ENCODE results near the gene ANO8.

Gene ANO8

DNA sequence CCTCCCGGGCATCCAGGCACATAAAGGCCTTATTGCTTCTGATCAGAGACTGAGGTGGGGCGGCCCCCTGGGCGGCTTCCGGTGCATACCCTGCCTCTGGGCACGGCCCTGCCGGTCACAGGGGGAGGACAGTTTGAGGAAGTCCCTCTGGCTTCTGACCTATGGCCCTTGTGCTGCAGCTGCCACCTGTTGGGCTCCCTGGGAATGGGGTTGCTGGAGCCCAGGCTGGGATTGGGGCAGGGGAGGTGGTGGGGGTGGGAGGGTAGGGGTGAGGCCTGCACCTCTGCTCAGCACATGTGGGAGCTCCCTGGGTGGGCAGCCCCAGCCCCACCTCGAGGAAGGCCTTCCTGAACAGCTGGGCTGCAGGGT, 10.7 kb downstream of the ANO8 start:
- peaks cover 1% of the 10 kb centered on the region for H3K36me3 ChIP-seq (ENCODE audit: control insufficient read depth, insufficient read depth, low read length)
- no peak overlapping the region for H2BK5ac ChIP-seq (ENCODE audit: low read length)
- H3K4me2 ChIP-seq (ENCODE audit: low read length), result no peak overlapping the region
- no peak overlapping the region for H3K18ac ChIP-seq (ENCODE audit: low read length)
- no peak overlapping the region for H3K56ac ChIP-seq (ENCODE audit: low read length)
- H4K8ac ChIP-seq (ENCODE audit: low read depth, low read length), result no peak overlapping the region
- no peaks in the 10 kb centered on the region for H3K4me1 ChIP-seq (ENCODE audit: control insufficient read depth, low read depth, low read length)
- no peaks in the 10 kb centered on the region for H3K79me2 ChIP-seq (ENCODE audit: control insufficient read depth, insufficient read depth, low read length)
- no CpG with 5 or more reads among the region's 7 CpGs for WGBS (ENCODE audit: extremely low coverage, insufficient coverage, low lambda C conversion rate)
- no peak overlapping the region for H2BK120ac ChIP-seq (ENCODE audit: low read depth, low read length)
- H3K4me3 ChIP-seq (ENCODE audit: low read length), result no peak overlapping the region
- H3K23ac ChIP-seq (ENCODE audit: low read length), result no peak overlapping the region
- no peak for DNase-seq
- H3K27ac ChIP-seq (ENCODE audit: low read depth, low read length), result no peak overlapping the region
- H3K79me1 ChIP-seq (ENCODE audit: low read length), result no peaks in the 10 kb centered on the region
- no peaks in the 10 kb centered on the region for H3K27me3 ChIP-seq (ENCODE audit: insufficient read depth, low read length, poor library complexity)
- no peak overlapping the region for H4K5ac ChIP-seq (ENCODE audit: low read length)
- H3K9ac ChIP-seq (ENCODE audit: low read length), result no peak overlapping the region
- no peak overlapping the region for H3K4ac ChIP-seq (ENCODE audit: low read depth, low read length)
- no peak overlapping the region for H2AK5ac ChIP-seq (ENCODE audit: low read length)
- H2BK15ac ChIP-seq (replicated peaks; ENCODE audit: low read depth), result no peak overlapping the region

DNA sequence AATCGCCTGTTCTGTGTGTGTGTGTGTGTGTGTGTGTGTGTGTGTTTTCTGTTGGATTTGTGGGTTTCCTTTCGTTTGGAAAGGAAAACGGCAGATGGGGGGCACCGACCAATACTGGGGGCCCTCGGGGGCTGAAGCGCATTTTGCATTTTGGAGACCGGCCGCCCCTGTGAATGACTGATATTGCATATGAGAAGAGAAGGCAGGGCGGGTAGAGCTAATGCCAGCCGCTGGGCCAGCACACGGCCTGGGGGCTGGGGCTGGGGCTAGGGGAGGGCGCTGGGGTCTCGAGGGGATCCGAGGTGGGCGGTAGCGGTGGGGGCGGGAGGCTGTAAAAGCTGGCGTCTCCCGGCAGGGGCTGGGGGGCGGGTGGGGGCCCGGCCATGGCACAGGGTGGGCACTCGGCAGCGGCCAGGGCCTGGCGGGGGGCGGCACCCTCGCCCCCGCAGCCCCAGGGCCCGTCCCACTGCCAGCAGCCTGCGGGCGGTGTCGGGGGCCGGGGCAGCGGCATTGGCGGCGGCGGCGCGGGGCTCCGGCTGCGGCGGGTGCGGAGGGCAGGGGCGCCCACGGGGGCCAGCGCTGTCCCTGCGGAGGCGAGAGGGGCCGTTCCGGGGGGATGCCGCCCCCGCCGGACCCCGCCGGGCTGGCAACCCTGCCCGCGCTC, 11.2 kb downstream of the ANO8 start:
- Histone ChIP-seq H3K4me2 (ENCODE audit: low read length) (no peak overlapping the region), H3K9ac (ENCODE audit: low read length) (no peak overlapping the region), H3K79me1 (ENCODE audit: low read length) (no peaks in the 10 kb centered on the region), H3K18ac (ENCODE audit: low read length) (no peak overlapping the region), H2BK120ac (ENCODE audit: low read depth, low read length) (no peak overlapping the region), H3K4me3 (ENCODE audit: low read length) (no peak overlapping the region), H2BK5ac (ENCODE audit: low read length) (no peak overlapping the region), H4K5ac (ENCODE audit: low read length) (no peak overlapping the region), H3K79me2 (ENCODE audit: control insufficient read depth, insufficient read depth, low read length) (no peaks in the 10 kb centered on the region), H3K4me1 (ENCODE audit: control insufficient read depth, low read depth, low read length) (no peaks in the 10 kb centered on the region), H3K56ac (ENCODE audit: low read length) (no peak overlapping the region), H3K4ac (ENCODE audit: low read depth, low read length) (no peak overlapping the region), H2AK5ac (ENCODE audit: low read length) (no peak overlapping the region), H2BK15ac (replicated peaks; ENCODE audit: low read depth) (no peak overlapping the region), H3K27me3 (ENCODE audit: insufficient read depth, low read length, poor library complexity) (no peaks in the 10 kb centered on the region), H3K27ac (ENCODE audit: low read depth, low read length) (no peak overlapping the region), H3K36me3 (ENCODE audit: control insufficient read depth, insufficient read depth, low read length) (peaks cover 1% of the 10 kb centered on the region), H3K23ac (ENCODE audit: low read length) (no peak overlapping the region), H4K8ac (ENCODE audit: low read depth, low read length) (no peak overlapping the region)
- WGBS (ENCODE audit: extremely low coverage, insufficient coverage, low lambda C conversion rate), result no CpG with 5 or more reads among the region's 56 CpGs
- no peak for DNase-seq

DNA sequence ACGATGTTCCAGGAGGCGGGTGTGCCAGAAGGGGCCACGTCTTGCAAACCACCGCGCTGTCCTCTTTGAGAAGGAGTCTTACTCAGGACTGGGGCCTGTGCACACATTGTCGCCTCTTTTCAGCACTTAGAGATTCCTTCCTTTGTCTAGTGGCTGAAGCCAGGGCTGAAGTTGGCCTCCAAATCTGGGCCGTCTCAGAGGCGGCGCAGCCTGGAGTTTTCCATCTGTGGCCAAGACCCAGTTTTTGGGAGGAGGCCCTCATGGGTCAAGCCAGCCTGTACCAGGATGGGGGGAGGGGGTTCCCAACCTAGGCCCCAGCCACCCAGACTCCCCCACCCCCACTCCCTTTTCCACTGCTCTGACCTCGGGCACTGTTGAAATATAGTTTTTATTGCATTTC, 11.8 kb downstream of the ANO8 start:
- no peak overlapping the region for H3K4ac ChIP-seq (ENCODE audit: low read depth, low read length)
- no peak overlapping the region for H3K4me2 ChIP-seq (ENCODE audit: low read length)
- no peak overlapping the region for H3K23ac ChIP-seq (ENCODE audit: low read length)
- no peak overlapping the region for H2BK5ac ChIP-seq (ENCODE audit: low read length)
- H3K18ac ChIP-seq (ENCODE audit: low read length), result no peak overlapping the region
- H2AK5ac ChIP-seq (ENCODE audit: low read length), result no peak overlapping the region
- H3K56ac ChIP-seq (ENCODE audit: low read length), result no peak overlapping the region
- H4K5ac ChIP-seq (ENCODE audit: low read length), result no peak overlapping the region
- no CpG with 5 or more reads among the region's 10 CpGs for WGBS (ENCODE audit: extremely low coverage, insufficient coverage, low lambda C conversion rate)
- no peak overlapping the region for H4K8ac ChIP-seq (ENCODE audit: low read depth, low read length)
- no peak overlapping the region for H3K9ac ChIP-seq (ENCODE audit: low read length)
- H3K27me3 ChIP-seq (ENCODE audit: insufficient read depth, low read length, poor library complexity), result no peaks in the 10 kb centered on the region
- no peak overlapping the region for H3K27ac ChIP-seq (ENCODE audit: low read depth, low read length)
- H3K79me1 ChIP-seq (ENCODE audit: low read length), result no peaks in the 10 kb centered on the region
- no peak for DNase-seq
- peaks cover 1% of the 10 kb centered on the region for H3K36me3 ChIP-seq (ENCODE audit: control insufficient read depth, insufficient read depth, low read length)
- H3K4me3 ChIP-seq (ENCODE audit: low read length), result no peak overlapping the region
- no peak overlapping the region for H2BK15ac ChIP-seq (replicated peaks; ENCODE audit: low read depth)
- H2BK120ac ChIP-seq (ENCODE audit: low read depth, low read length), result no peak overlapping the region
- H3K79me2 ChIP-seq (ENCODE audit: control insufficient read depth, insufficient read depth, low read length), result no peaks in the 10 kb centered on the region
- H3K4me1 ChIP-seq (ENCODE audit: control insufficient read depth, low read depth, low read length), result no peaks in the 10 kb centered on the region

DNA sequence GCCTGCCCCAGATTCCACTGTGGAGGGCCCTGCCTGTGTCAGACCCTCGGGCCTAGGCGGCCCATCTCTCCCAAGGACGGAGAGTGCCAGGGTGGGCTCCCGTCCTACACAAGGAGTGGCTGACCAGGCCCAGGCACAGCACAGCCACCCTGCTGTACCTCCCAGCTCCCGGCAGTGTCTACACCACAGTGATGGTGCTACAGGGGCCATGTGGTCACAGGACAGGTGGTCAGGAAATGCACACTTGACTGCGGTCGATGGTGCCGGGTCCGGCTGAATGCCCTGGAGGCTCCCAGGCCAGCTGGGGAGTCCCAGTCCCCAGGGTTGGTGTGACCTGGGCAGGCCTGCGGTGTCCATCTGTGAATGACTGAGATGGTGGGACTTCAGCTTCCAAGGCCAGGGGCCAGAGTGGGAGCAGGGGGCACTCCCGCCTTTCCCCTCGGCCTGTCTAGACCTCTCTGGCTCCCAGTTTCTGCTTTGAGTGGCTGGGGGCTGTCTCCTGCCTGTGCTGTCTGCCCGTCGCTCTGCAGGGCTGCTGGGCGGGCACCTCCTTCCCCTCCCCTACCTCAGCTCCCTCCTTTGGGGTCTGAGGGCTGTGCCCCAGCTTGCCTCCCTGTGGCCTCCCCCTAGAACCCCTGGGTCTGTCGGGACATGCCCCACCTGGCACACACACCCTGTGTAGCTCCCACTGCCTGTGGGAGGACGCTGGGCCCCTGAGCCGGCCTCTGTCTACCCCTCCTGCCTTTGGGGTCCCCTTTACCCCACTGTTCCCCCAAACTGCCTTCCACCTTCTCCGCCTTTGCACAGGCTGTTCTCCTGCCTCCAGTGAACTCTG, 12.8 kb downstream of the ANO8 start:
- no peaks in the 10 kb centered on the region for H3K27me3 ChIP-seq (ENCODE audit: insufficient read depth, low read length, poor library complexity)
- H2AK5ac ChIP-seq (ENCODE audit: low read length), result no peak overlapping the region
- no peak overlapping the region for H2BK15ac ChIP-seq (replicated peaks; ENCODE audit: low read depth)
- no peak overlapping the region for H3K23ac ChIP-seq (ENCODE audit: low read length)
- no peak overlapping the region for H3K18ac ChIP-seq (ENCODE audit: low read length)
- H3K4me1 ChIP-seq (ENCODE audit: control insufficient read depth, low read depth, low read length), result no peaks in the 10 kb centered on the region
- no peak overlapping the region for H3K4me2 ChIP-seq (ENCODE audit: low read length)
- H3K27ac ChIP-seq (ENCODE audit: low read depth, low read length), result no peak overlapping the region
- WGBS (ENCODE audit: extremely low coverage, insufficient coverage, low lambda C conversion rate), result no CpG with 5 or more reads among the region's 19 CpGs
- no peak overlapping the region for H3K56ac ChIP-seq (ENCODE audit: low read length)
- H3K4me3 ChIP-seq (ENCODE audit: low read length), result no peak overlapping the region
- H4K8ac ChIP-seq (ENCODE audit: low read depth, low read length), result no peak overlapping the region
- no peak overlapping the region for H4K5ac ChIP-seq (ENCODE audit: low read length)
- H3K79me1 ChIP-seq (ENCODE audit: low read length), result no peaks in the 10 kb centered on the region
- H2BK5ac ChIP-seq (ENCODE audit: low read length), result no peak overlapping the region
- no peak for DNase-seq
- H2BK120ac ChIP-seq (ENCODE audit: low read depth, low read length), result no peak overlapping the region
- no peak overlapping the region for H3K9ac ChIP-seq (ENCODE audit: low read length)
- H3K79me2 ChIP-seq (ENCODE audit: control insufficient read depth, insufficient read depth, low read length), result no peaks in the 10 kb centered on the region
- no peak overlapping the region for H3K4ac ChIP-seq (ENCODE audit: low read depth, low read length)
- H3K36me3 ChIP-seq (ENCODE audit: control insufficient read depth, insufficient read depth, low read length), result peaks cover 1% of the 10 kb centered on the region

DNA sequence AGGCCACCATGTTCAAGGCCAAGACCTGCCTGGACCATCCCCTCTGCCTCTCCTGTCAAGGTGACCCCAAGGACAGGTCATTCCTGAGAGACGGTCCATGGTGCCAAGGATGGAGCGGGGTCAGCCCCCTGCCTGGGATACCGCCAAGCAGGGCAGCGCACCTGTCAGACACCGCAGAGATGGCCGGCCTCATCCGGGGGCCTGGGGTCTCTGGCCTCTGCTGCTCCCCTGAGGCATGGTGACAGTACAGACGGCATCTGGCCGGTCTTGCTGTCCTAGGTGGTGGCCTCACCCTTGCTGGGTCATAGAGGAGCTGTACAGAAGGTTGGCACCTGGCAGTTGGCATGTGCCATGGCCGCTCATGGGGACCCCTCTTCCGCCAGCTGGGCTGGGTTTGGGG, 14.2 kb downstream of the ANO8 start:
- no peak for DNase-seq
- no CpG with 5 or more reads among the region's 11 CpGs for WGBS (ENCODE audit: extremely low coverage, insufficient coverage, low lambda C conversion rate)
- H3K18ac ChIP-seq (ENCODE audit: low read length), result no peak overlapping the region
- H2BK15ac ChIP-seq (replicated peaks; ENCODE audit: low read depth), result no peak overlapping the region
- H3K4me2 ChIP-seq (ENCODE audit: low read length), result no peak overlapping the region
- H3K27ac ChIP-seq (ENCODE audit: low read depth, low read length), result no peak overlapping the region
- H2BK5ac ChIP-seq (ENCODE audit: low read length), result no peak overlapping the region
- no peaks in the 10 kb centered on the region for H3K27me3 ChIP-seq (ENCODE audit: insufficient read depth, low read length, poor library complexity)
- H3K56ac ChIP-seq (ENCODE audit: low read length), result no peak overlapping the region
- H3K79me1 ChIP-seq (ENCODE audit: low read length), result no peaks in the 10 kb centered on the region
- no peak overlapping the region for H3K4me3 ChIP-seq (ENCODE audit: low read length)
- H3K4me1 ChIP-seq (ENCODE audit: control insufficient read depth, low read depth, low read length), result no peaks in the 10 kb centered on the region
- H4K8ac ChIP-seq (ENCODE audit: low read depth, low read length), result no peak overlapping the region
- H3K9ac ChIP-seq (ENCODE audit: low read length), result no peak overlapping the region
- H3K36me3 ChIP-seq (ENCODE audit: control insufficient read depth, insufficient read depth, low read length), result peaks cover 4% of the 10 kb centered on the region
- H3K4ac ChIP-seq (ENCODE audit: low read depth, low read length), result no peak overlapping the region
- H2BK120ac ChIP-seq (ENCODE audit: low read depth, low read length), result no peak overlapping the region
- no peak overlapping the region for H3K23ac ChIP-seq (ENCODE audit: low read length)
- H2AK5ac ChIP-seq (ENCODE audit: low read length), result no peak overlapping the region
- no peaks in the 10 kb centered on the region for H3K79me2 ChIP-seq (ENCODE audit: control insufficient read depth, insufficient read depth, low read length)
- no peak overlapping the region for H4K5ac ChIP-seq (ENCODE audit: low read length)
